Mucosa of rectum (tissue), 2 donors: ENCODE results near the gene TP53.

ENCODE experiments used
- H3K27ac ChIP-seq, 2 donors: one replicate each; pipeline ENCODE4 v1.7.0; 2013; ENCODE audit warnings: inconsistent platforms in 2 of 2, low read depth in 2 of 2, low read length in 2 of 2
- H3K27me3 ChIP-seq, 2 donors: one replicate each; pipeline ENCODE4 v1.7.0; 2013; ENCODE audit warnings: low read length in 2 of 2; ENCODE audit not compliant: control insufficient read depth in 2 of 2, insufficient read depth in 2 of 2
- H3K36me3 ChIP-seq, 2 donors: one replicate each; pipeline ENCODE4 v1.7.0; 2013; ENCODE audit warnings: low read length in 2 of 2; ENCODE audit not compliant: control insufficient read depth in 2 of 2, insufficient read depth in 2 of 2
- H3K4me1 ChIP-seq, 2 donors: one replicate each; pipeline ENCODE4 v1.7.0; 2013; ENCODE audit warnings: low read length in 2 of 2, mild to moderate bottlenecking in 1 of 2; ENCODE audit not compliant: control insufficient read depth in 2 of 2, insufficient read depth in 2 of 2
- H3K4me3 ChIP-seq, 2 donors: one replicate each; pipeline ENCODE4 v1.7.0; 2013; ENCODE audit warnings: low read length in 2 of 2
- H3K9ac ChIP-seq, 2 donors: one replicate each; pipeline ENCODE4 v1.7.0; 2013; ENCODE audit warnings: low read length in 2 of 2, low read depth in 1 of 2, mild to moderate bottlenecking in 1 of 2
- H3K9me3 ChIP-seq, 2 donors: one replicate each; pipeline ENCODE4 v1.7.0; 2013; ENCODE audit warnings: low read length in 2 of 2; ENCODE audit not compliant: control insufficient read depth in 2 of 2
- donor health status: healthy.
- donor health status: Normal muscosa, but diverticular disease.

The TP53 gene

GRCh38 chr17:7687072-7687907 is at the start of gene TP53:
Gene TP53 (minus strand): TSS chr17:7687490. CDS start chr17:7676594, 10,896 bp downstream.
- H3K9me3 ChIP-seq, result no peaks in the 10 kb centered on the region
- peak within 1 kb of the TSS; percentile 98 to 100 for H3K4me3 ChIP-seq
- H3K36me3 ChIP-seq, result no peaks in the 10 kb centered on the region
- peaks cover 28 to 34% of the 10 kb centered on the region in 2 donors for H3K4me1 ChIP-seq
- peak within 1 kb of the TSS; percentile 95 to 99 for H3K9ac ChIP-seq
- no peaks in the 10 kb centered on the region for H3K27me3 ChIP-seq
- peak within 1 kb of the TSS; percentile 97 to 98 for H3K27ac ChIP-seq

- Histone ChIP-seq H3K36me3 (no peaks in the 10 kb centered on the region), H3K4me3 (no peak overlapping the region), H3K9me3 (no peaks in the 10 kb centered on the region), H3K9ac (no peak overlapping the region), H3K27me3 (peaks cover 2% of the 10 kb centered on the region in 2 donors), H3K27ac (no peak overlapping the region), H3K4me1 (no peaks in the 10 kb centered on the region)
Measured at GRCh38 chr17:7732981-7733539, 45.8 kb upstream of the TP53 start.

- no peak overlapping the region for H3K9ac ChIP-seq
- H3K27me3 ChIP-seq, result peaks cover 0 to 2% of the 10 kb centered on the region in 2 donors
- H3K4me1 ChIP-seq, result no peaks in the 10 kb centered on the region
Measured at GRCh38 chr17:7729816-7730215, 42.5 kb upstream of the TP53 start.

GRCh38 chr17:7727886-7728285 is 40.6 kb upstream of the TP53 start:
- Histone ChIP-seq H3K27me3 (peaks cover 0 to 8% of the 10 kb centered on the region in 2 donors), H3K4me3 (no peak overlapping the region), H3K9ac (no peak overlapping the region), H3K36me3 (no peaks in the 10 kb centered on the region), H3K27ac (no peak overlapping the region), H3K9me3 (no peaks in the 10 kb centered on the region), H3K4me1 (no peaks in the 10 kb centered on the region)

More at GRCh38 chr17:7729816-7730215, 42.5 kb upstream of the TP53 start:
- no peak overlapping the region for H3K27ac ChIP-seq
- no peaks in the 10 kb centered on the region for H3K9me3 ChIP-seq
- no peak overlapping the region for H3K4me3 ChIP-seq
- H3K36me3 ChIP-seq, result no peaks in the 10 kb centered on the region

GRCh38 chr17:7721612-7722011 is 34.3 kb upstream of the TP53 start:
- Histone ChIP-seq H3K27me3 (peaks cover 5 to 20% of the 10 kb centered on the region in 2 donors), H3K27ac (no peak overlapping the region), H3K4me1 (peaks cover 7 to 11% of the 10 kb centered on the region in 2 donors), H3K9ac (no peak overlapping the region), H3K36me3 (no peaks in the 10 kb centered on the region), H3K4me3 (no peak overlapping the region), H3K9me3 (no peaks in the 10 kb centered on the region)

- Histone ChIP-seq H3K9ac (no peak overlapping the region), H3K36me3 (no peaks in the 10 kb centered on the region), H3K4me3 (no peak overlapping the region), H3K27me3 (peaks cover 18 to 32% of the 10 kb centered on the region in 2 donors), H3K27ac (no peak overlapping the region), H3K4me1 (peaks cover 9 to 15% of the 10 kb centered on the region in 2 donors), H3K9me3 (no peaks in the 10 kb centered on the region)
Measured at GRCh38 chr17:7720125-7720524, 32.8 kb upstream of the TP53 start.

- Histone ChIP-seq H3K9me3 (no peaks in the 10 kb centered on the region), H3K27me3 (peaks cover 20 to 34% of the 10 kb centered on the region in 2 donors), H3K27ac (no peak overlapping the region), H3K4me3 (no peak overlapping the region), H3K36me3 (no peaks in the 10 kb centered on the region), H3K4me1 (peaks cover 9 to 15% of the 10 kb centered on the region in 2 donors), H3K9ac (no peak overlapping the region)
Measured at GRCh38 chr17:7719661-7720060, 32.4 kb upstream of the TP53 start.

- Histone ChIP-seq H3K9ac (peak overlapping the region in 1 of 2 donors; percentile 62), H3K27ac (no peak overlapping the region), H3K36me3 (no peaks in the 10 kb centered on the region), H3K4me3 (peak overlapping the region; percentile 64), H3K9me3 (no peaks in the 10 kb centered on the region), H3K4me1 (peaks cover 9 to 15% of the 10 kb centered on the region in 2 donors), H3K27me3 (peaks cover 30 to 37% of the 10 kb centered on the region in 2 donors)
Measured at GRCh38 chr17:7717756-7718350, 30.6 kb upstream of the TP53 start.

- Histone ChIP-seq H3K9ac (peak within 1 kb of the TSS in 1 of 2 donors; percentile 62), H3K27ac (no peak within 1 kb of the TSS), H3K9me3 (no peaks in the 10 kb centered on the region), H3K4me1 (peaks cover 9 to 15% of the 10 kb centered on the region in 2 donors), H3K27me3 (peaks cover 38 to 44% of the 10 kb centered on the region in 2 donors), H3K4me3 (peak within 1 kb of the TSS; percentile 64), H3K36me3 (no peaks in the 10 kb centered on the region)
Measured at GRCh38 chr17:7716901-7717755, 29.8 kb upstream of the TP53 start, which contains the start of gene DNAH2. Gene DNAH2 (plus strand): TSS chr17:7717744. CDS start chr17:7719735, 1,991 bp downstream.
